Activated gamma-delta T cell treated with anti-CD3 and anti-CD28 coated beads, Interleukin-2, amount 50 U/mL, for 16 hours (primary cell): ENCODE results near the gene NMBR.
"Not testable (repeated sequence)": the region's sequence is repeated elsewhere in the genome, so short reads cannot be mapped to it uniquely, and the experiment has no call there.

ENCODE experiments used
- DNase-seq: peaks from one replicate; pipeline ENCODE4 v3.0.0-alpha.2; 2020; ENCODE audit warnings: low read depth

Gene NMBR

DNA sequence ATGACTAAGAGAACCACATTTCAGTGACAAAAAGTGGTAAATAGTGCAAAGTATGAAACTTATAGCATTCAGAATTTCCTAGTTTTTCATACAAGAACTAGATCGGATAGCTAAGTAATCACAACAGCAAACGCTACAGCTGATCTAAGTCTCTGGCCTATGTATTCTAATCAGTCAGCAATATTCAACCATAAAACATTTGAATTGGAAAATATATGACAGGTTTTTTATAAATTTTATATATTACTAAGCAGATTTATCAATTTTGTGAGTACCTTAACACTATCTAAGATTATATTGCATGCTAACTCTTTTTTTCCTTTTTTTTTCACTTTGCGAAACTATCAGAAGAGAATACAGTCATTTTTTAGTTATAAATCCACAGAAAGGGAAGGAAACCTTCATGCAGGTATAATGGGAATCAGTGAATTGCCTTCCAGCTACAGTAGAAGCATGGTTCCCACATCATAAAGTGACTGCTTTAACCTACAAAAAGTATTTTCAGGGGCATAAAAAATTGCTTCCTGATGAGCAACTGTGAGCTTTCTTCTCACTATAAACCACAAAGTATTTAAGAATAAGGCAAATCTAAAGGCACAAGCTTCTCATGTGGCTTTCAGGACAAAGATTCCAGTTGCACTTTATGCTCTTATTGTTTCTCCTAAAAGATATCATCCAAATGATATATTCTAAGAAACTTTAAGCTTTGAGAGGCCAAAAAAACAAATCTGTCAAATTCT lies 88.2 kb downstream of the NMBR start:
- no peak for DNase-seq

DNA sequence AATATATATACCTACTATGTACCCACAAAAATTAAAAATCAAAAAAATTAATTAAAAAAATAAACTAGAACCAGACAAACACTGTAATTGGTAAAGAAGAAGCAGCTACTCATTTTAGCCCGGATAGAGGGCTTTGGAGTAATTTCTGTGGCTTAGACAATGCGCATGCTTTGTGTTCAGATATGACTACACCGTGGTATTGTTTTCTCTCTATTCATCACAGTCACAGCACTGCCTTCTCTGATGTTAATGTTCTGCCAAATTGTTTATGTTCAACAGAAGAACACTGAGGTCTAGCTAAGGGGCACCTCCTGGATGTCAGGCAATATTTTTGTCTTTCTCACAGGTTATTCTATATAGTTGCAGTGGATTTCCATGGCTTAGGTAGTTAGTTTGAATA lies 91.7 kb downstream of the NMBR start:
- no peak for DNase-seq

DNA sequence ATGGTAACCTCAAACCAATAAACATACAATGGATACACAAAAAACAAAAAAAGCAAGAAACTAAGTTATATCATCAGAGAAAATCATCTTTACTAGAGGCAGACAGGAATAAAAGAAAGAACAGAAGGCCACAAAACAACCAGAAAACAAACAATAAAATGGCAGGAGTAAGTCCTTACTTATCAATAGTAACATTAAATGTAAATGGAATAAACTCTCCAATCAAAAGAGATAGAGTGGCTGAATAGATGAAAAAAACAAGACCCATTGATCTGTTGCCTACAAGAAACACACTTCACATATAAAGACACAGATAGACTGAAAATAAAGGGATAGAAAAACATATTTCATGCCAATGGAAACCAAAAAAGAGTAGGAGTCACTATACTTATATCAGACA lies 95.5 kb downstream of the NMBR start:
- DNase-seq: no peak

DNA sequence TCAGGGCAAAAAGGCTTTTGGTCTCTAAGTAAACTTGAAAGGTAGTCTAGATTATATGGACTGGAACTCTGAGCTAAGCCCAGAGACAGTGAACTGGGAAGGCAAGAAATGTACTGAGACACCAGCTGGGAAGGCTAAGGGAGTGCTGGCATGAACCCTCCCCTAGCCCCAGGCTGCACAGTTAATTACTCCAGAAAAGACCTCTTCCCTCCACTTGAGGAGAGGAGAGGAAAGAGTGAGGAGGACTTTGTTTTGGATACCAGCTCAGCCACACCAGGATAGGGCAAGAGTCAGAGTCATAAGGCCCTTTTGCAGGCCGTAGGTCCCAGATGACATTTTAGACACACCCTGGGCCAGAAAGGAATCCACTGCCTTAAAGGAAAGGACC lies 98.3 kb downstream of the NMBR start:
- DNase-seq: no peak

DNA sequence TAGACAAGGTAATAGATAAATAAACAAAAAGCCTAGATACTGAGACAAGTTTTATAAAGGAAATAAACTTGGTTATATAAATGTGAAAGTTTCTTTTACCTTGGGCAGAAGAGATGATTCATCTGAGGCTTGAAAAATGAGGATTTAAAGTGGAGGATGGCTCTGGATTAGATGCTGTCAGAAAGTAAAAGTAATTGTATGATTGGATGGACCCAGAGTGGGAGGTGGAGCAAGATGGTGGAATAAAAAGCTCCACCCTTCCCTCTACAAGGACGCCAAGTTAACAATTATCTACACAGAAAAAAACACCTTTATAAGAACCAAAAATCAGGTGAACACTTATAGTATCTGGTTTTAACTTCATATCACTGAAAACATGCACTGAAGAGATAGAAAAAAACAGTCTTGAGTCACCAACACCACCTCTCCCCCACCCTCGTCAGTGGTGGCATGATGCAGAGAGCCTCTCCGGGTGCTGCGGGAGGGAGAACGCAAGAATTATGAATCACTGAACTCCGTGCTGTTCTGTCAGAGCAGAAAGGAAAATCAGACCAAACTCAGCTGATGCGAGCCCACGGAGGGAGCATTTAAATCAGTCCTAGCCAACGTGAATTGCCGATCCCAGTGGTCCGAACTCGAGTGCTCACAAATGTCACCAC lies 98.9 kb downstream of the NMBR start:
- DNase-seq: no peak

DNA sequence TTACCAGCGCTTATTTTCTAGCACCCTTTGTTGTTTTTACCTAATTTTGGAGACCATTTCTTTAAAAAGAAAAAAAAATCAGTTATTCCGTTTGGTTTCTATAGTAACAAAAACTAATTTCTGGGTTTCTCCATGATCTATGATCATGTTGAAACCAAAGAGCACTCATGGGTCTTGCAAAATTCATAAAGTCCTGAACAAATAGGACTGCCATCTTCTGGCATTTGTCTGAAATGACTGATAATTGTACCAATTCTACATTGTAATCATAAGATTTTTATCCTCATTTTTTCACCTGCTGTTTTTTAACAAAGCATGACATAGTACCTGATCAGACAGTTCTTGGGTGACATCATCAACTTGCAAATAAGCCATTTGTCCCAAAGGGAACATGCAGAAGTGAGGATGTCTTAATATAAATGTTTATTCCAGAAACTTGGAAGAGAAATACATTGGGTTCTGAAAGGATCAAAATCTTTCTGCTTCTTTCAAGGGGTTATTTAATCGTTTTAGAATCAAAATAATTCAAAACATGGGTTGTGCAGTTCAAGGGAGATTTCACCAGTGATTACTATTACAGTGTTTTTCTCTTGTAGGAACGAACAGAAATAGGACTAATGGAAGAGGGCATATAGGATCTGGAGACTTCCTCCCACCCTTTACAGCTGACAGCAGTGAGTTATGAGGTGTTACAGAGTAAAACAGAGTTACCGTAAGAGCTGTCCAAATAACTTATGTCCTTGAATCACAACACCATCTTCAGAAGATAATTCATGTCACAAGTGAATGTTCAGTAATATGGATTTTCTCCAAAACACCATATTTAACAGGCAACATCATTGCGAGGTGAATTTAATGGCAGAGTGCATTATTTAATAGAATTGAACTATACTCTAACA lies 101.3 kb downstream of the NMBR start:
- DNase-seq: no peak

DNA sequence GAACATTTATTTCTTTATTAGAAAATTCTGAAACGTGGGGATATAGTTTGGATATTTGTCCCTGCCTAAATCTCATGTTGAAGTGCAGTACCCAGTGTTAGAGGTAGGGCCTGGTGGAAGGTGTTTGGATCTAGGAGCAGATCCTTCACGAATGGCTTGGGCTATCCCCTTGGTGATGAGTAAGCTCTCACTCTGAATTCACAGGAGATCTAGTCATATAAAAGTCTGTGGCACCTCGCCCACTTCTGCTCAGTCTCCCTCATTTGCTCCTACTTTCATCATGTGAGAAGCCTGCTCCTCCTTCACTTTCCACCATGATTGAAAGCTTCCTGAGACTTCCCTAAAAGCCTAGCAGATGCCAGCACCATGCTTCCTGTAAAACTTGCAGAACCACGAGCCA lies 111.0 kb downstream of the NMBR start:
- DNase-seq: no peak

DNA sequence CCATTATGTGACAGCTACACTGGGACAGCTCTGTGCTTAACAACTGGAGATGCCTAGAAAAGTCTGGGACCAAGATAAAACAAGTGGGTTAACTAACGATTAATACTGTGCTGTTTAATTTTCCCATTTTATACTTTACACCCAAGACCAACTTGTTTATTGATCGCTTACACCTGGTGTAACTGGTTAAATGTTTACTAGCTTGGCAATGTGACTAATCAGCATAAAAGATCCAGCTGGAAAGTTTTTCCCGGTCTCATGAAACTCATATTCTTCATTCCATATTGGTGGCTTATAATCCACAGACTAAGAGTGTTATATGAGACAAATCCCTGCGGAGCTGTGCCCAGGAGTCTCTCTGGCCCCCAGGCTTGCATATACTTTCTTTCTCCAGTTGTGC lies 115.9 kb downstream of the NMBR start:
- no peak for DNase-seq

DNA sequence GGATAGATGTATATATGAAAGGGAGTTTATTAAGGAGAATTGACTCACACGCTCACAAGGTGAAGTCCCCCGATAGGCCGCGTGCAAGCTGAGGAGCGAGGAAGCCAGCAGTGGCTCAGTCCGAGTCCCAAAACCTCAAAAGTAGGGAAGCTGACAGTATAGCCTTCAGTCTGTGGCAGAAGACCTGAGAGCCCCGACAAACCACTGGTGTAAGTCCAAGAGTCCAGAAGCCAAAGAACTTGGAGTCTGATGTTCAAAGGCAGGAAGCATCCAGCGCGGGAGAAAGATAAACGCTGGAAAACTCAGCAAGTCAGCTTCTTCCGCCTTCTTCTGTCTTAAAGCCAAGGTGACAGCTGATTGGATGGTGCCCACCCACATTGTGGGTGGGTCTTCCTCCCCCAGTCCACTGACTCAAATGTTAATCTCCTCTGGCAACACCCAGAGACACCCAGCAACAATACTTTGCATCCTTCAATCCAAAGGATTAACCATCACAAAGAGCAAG lies 116.8 kb downstream of the NMBR start:
- DNase-seq: no peak

DNA sequence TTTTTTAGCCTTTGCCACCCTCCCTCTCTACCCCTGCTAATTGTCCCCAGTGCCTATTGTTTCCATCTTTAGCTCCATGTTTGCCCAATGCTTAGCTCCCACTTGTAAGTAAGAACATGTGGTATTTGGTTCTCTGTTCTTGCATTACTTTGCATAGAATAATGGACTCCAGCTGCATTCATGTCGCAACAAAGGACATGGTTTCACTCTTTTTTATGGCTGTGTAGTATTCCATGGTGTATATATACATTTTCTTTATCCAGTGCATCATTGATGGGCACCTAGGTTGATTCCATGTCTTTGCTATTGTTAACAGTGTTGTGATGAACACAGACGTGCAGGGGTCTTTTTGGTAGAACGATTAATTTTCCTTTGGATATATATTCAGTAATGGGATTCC lies 118.4 kb downstream of the NMBR start:
- DNase-seq: no peak

DNA sequence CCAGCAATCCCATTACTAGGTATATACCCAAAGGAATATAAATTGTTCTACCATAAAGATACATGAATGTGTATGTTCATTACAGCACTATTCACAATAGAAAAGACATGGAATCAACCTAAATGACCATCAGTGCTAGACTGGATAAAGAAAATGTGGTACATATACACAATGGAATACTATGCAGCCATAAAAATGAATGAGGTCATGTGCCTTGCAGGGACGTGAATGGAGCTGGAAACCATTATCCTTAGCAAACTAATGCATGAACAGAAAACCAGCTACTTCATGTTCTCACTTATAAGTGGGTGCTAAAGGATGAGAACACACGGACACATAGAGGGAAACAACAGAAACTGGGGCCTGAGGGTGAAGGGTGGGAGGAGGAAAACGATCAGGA lies 119.1 kb downstream of the NMBR start:
- not testable (repeated sequence) for DNase-seq

DNA sequence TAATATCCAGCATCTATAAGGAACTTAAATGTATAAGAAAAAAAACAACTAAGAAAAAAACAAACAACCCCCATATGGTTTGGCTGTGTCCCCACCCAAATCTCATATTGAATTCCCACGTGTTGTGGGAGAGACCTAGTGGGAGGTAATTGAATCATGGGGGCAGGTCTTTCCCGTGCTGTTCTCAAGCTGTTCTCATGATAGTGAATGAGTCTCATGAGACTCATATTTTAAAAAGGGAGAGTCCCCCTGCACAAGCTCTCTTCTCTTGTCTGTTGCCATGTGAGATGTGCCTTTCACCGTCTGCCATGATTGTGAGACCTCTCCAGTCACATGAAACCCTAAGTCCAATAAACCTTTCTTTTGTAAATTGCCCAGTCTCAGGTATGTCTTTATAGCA lies 119.8 kb downstream of the NMBR start:
- DNase-seq: no peak

DNA sequence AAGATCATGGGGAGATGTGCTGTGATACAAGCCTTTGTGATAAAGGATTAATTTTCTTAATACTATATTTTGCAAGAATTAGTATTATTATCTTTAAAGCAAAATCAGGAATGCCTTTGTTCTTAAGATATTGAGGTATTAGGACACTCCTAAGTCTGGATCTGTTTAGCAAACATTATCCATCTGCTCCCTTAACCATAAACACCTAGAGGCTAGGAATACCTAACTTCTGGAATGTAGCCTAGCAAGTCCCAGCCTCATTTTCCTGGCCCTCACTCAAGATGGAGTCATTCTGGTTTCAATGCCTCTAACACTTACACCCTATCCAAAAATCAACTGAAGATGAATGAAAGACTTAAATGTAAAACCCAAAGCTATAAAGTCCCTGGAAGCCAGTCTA lies 120.5 kb downstream of the NMBR start:
- no peak for DNase-seq
